Trophoblast cell (in vitro differentiated cells and primary cell): ENCODE data around the gene KSR1.

Experiments used
- DNase-seq, 2 donors: peaks; one replicate each; pipeline ENCODE4 v3.0.0-alpha.2; 2016
- H2AFZ ChIP-seq: 2 replicates; pipeline ENCODE4 v1.6.1; 2013; ENCODE audit warnings: low read length, moderate library complexity, mild to moderate bottlenecking; ENCODE audit not compliant: insufficient read depth, poor library complexity
- H2AK5ac ChIP-seq: 2 replicates; pipeline ENCODE4 v1.6.1; 2013; ENCODE audit warnings: mild to moderate bottlenecking, low read length
- H2BK120ac ChIP-seq: 2 replicates; pipeline ENCODE4 v1.6.1; 2013; ENCODE audit warnings: low read length, mild to moderate bottlenecking, moderate library complexity; ENCODE audit not compliant: insufficient read depth, poor library complexity
- H2BK12ac ChIP-seq: 2 replicates; pipeline ENCODE4 v1.6.1; 2013; ENCODE audit warnings: mild to moderate bottlenecking, low read length, moderate library complexity
- H2BK5ac ChIP-seq: 2 replicates; pipeline ENCODE4 v1.6.1; 2013; ENCODE audit warnings: low read length, low read depth, moderate library complexity, mild to moderate bottlenecking; ENCODE audit not compliant: poor library complexity
- H3K14ac ChIP-seq: 2 replicates; pipeline ENCODE4 v1.6.1; 2013; ENCODE audit warnings: mild to moderate bottlenecking, low read length
- H3K18ac ChIP-seq: 2 replicates; pipeline ENCODE4 v1.6.1; 2013; ENCODE audit warnings: mild to moderate bottlenecking, low read length
- H3K23ac ChIP-seq: 2 replicates; pipeline ENCODE4 v1.6.1; 2013; ENCODE audit warnings: low read length
- H3K27ac ChIP-seq: 2 replicates; pipeline ENCODE4 v1.5.1; 2013; ENCODE audit warnings: low read depth, mild to moderate bottlenecking, inconsistent platforms, low read length, moderate library complexity
- H3K27me3 ChIP-seq: 2 replicates; pipeline ENCODE4 v1.6.1; 2013; ENCODE audit warnings: inconsistent platforms, mild to moderate bottlenecking, low read length, moderate library complexity; ENCODE audit not compliant: insufficient read depth
- H3K36me3 ChIP-seq, 2 experiments: 1 replicate in 1 of 2; 2 replicates in 1 of 2; pipeline ENCODE4 v1.6.1; 2013; ENCODE audit warnings: low read length in 2 of 2, mild to moderate bottlenecking in 2 of 2, moderate library complexity in 1 of 2; ENCODE audit not compliant: insufficient read depth in 2 of 2, control insufficient read depth in 1 of 2
- H3K4ac ChIP-seq: 2 replicates; pipeline ENCODE4 v1.6.1; 2013; ENCODE audit warnings: low read depth, mild to moderate bottlenecking, low read length, moderate library complexity
- H3K4me1 ChIP-seq, 2 experiments: 1 replicate in 1 of 2; 2 replicates in 1 of 2; pipeline ENCODE4 v1.6.1; 2013; ENCODE audit warnings: low read length in 2 of 2, mild to moderate bottlenecking in 2 of 2, moderate library complexity in 1 of 2; ENCODE audit not compliant: insufficient read depth in 2 of 2, control insufficient read depth in 1 of 2
- H3K4me2 ChIP-seq: 2 replicates; pipeline ENCODE4 v1.6.1; 2013; ENCODE audit warnings: inconsistent platforms, mild to moderate bottlenecking, low read length, moderate library complexity
- H3K4me3 ChIP-seq: 2 replicates; pipeline ENCODE4 v1.5.1; 2013; ENCODE audit warnings: mild to moderate bottlenecking, low read depth, low read length, inconsistent platforms
- H3K79me1 ChIP-seq: one replicate; pipeline ENCODE4 v1.6.1; 2013; ENCODE audit warnings: low read length
- H3K79me2 ChIP-seq: 2 replicates; pipeline ENCODE4 v1.6.1; 2013; ENCODE audit warnings: low read length, mild to moderate bottlenecking; ENCODE audit not compliant: control insufficient read depth, insufficient read depth, poor library complexity
- H3K9ac ChIP-seq: 2 replicates; pipeline ENCODE4 v1.6.1; 2013; ENCODE audit warnings: mild to moderate bottlenecking, low read length
- H3K9me3 ChIP-seq: 2 replicates; pipeline ENCODE4 v1.6.1; 2013; ENCODE audit warnings: low read depth, mild to moderate bottlenecking, control low read depth, inconsistent platforms, low read length; ENCODE audit not compliant: insufficient read depth
- H4K12ac ChIP-seq: 2 replicates; pipeline ENCODE4 v1.6.1; 2013; ENCODE audit warnings: low read depth, mild to moderate bottlenecking, low read length, moderate library complexity
- H4K8ac ChIP-seq: 2 replicates; pipeline ENCODE4 v1.6.1; 2013; ENCODE audit warnings: low read depth, mild to moderate bottlenecking, low read length, moderate library complexity
- H4K91ac ChIP-seq: one replicate; pipeline ENCODE4 v1.6.1; 2013; ENCODE audit warnings: low read depth, mild to moderate bottlenecking, low read length, moderate library complexity
- WGBS: extraction: QIAGEN DNeasy Blood & Tissue Kit; methylation state at CpG from one replicate; pipeline ENCODE4 v1.1.7; 2013; ENCODE audit warnings: missing lambda C conversion rate; ENCODE audit not compliant: insufficient read length, insufficient coverage; ENCODE audit errors: extremely low coverage; 5-methylcytosine and 5-hydroxymethylcytosine counted together

KSR1 gene

GRCh38 chr17:27603880-27604794 lies 147.9 kb downstream of the KSR1 start:
- no peak overlapping the region for H2BK120ac ChIP-seq

GRCh38 chr17:27605409-27605808 lies 149.2 kb downstream of the KSR1 start:
- H3K4me2 ChIP-seq: no peak overlapping the region
- H3K18ac ChIP-seq: no peak overlapping the region
- H4K8ac ChIP-seq: no peak overlapping the region
- no peaks in the 10 kb centered on the region for H3K27me3 ChIP-seq
- H2BK12ac ChIP-seq: no peak overlapping the region
- no peak overlapping the region for H3K27ac ChIP-seq
- DNase-seq: no peak
- no peak overlapping the region for H2AFZ ChIP-seq
- H2AK5ac ChIP-seq: no peak overlapping the region
- no peak overlapping the region for H4K12ac ChIP-seq
- H2BK120ac ChIP-seq: no peak overlapping the region
- WGBS: no CpG with 5 or more reads among the region's 25 CpGs
- no peak overlapping the region for H3K4ac ChIP-seq
- H2BK5ac ChIP-seq: no peak overlapping the region
- H3K4me1 ChIP-seq: no peaks in the 10 kb centered on the region
- H3K79me1 ChIP-seq: no peaks in the 10 kb centered on the region
- H3K79me2 ChIP-seq: no peaks in the 10 kb centered on the region
- H3K9me3 ChIP-seq: no peaks in the 10 kb centered on the region
- H3K36me3 ChIP-seq: peaks cover 40 to 46% of the 10 kb centered on the region in 2 experiments
- no peak overlapping the region for H3K23ac ChIP-seq
- H3K14ac ChIP-seq: no peak overlapping the region
- no peak overlapping the region for H3K9ac ChIP-seq
- H4K91ac ChIP-seq: no peak overlapping the region
- no peak overlapping the region for H3K4me3 ChIP-seq

More at GRCh38 chr17:27603880-27604794, 147.9 kb downstream of the KSR1 start:
- Histone ChIP-seq H3K4me3 (no peak overlapping the region), H3K4ac (no peak overlapping the region), H3K23ac (no peak overlapping the region), H3K4me1 (no peaks in the 10 kb centered on the region), H2AK5ac (no peak overlapping the region), H4K8ac (no peak overlapping the region), H3K9ac (no peak overlapping the region), H3K79me2 (no peaks in the 10 kb centered on the region), H3K4me2 (no peak overlapping the region), H3K79me1 (no peaks in the 10 kb centered on the region), H3K36me3 (peaks cover 31 to 41% of the 10 kb centered on the region in 2 experiments), H2BK5ac (no peak overlapping the region), H4K91ac (no peak overlapping the region), H3K27me3 (no peaks in the 10 kb centered on the region), H3K14ac (no peak overlapping the region), H2AFZ (no peak overlapping the region), H2BK12ac (no peak overlapping the region), H3K18ac (no peak overlapping the region), H3K9me3 (no peaks in the 10 kb centered on the region), H4K12ac (no peak overlapping the region), H3K27ac (no peak overlapping the region)
- no CpG with 5 or more reads among the region's 22 CpGs for WGBS
- peak; percentile 73 to 80 for DNase-seq

- Histone ChIP-seq H2AK5ac (no peak overlapping the region), H2BK5ac (no peak overlapping the region), H3K9me3 (no peaks in the 10 kb centered on the region), H2AFZ (no peak overlapping the region), H3K4me2 (no peak overlapping the region), H4K8ac (no peak overlapping the region), H3K27me3 (no peaks in the 10 kb centered on the region), H3K9ac (no peak overlapping the region), H3K79me1 (no peaks in the 10 kb centered on the region), H3K4ac (no peak overlapping the region), H2BK12ac (no peak overlapping the region), H3K27ac (no peak overlapping the region), H4K12ac (no peak overlapping the region), H3K36me3 (peaks cover 49 to 53% of the 10 kb centered on the region in 2 experiments), H2BK120ac (no peak overlapping the region), H3K18ac (no peak overlapping the region), H3K4me3 (no peak overlapping the region), H3K14ac (no peak overlapping the region), H3K79me2 (no peaks in the 10 kb centered on the region), H3K23ac (no peak overlapping the region), H4K91ac (no peak overlapping the region), H3K4me1 (no peaks in the 10 kb centered on the region)
- no CpG with 5 or more reads among the region's 16 CpGs for WGBS
- DNase-seq: no peak
Observed at GRCh38 chr17:27607521-27608091, 151.4 kb downstream of the KSR1 start.

GRCh38 chr17:27608328-27609230 lies 152.3 kb downstream of the KSR1 start:
- Histone ChIP-seq H3K18ac (no peak overlapping the region), H3K79me2 (no peaks in the 10 kb centered on the region), H3K27ac (no peak overlapping the region), H4K91ac (no peak overlapping the region), H2AK5ac (no peak overlapping the region), H3K36me3 (peaks cover 49 to 55% of the 10 kb centered on the region in 2 experiments), H3K4me3 (no peak overlapping the region), H3K79me1 (no peaks in the 10 kb centered on the region), H4K12ac (no peak overlapping the region), H2BK5ac (no peak overlapping the region), H4K8ac (no peak overlapping the region), H3K23ac (no peak overlapping the region), H3K9ac (no peak overlapping the region), H3K14ac (no peak overlapping the region), H3K27me3 (no peaks in the 10 kb centered on the region), H3K4ac (no peak overlapping the region), H3K4me2 (no peak overlapping the region), H2AFZ (no peak overlapping the region), H2BK12ac (no peak overlapping the region), H3K4me1 (no peaks in the 10 kb centered on the region), H3K9me3 (no peaks in the 10 kb centered on the region), H2BK120ac (no peak overlapping the region)
- no CpG with 5 or more reads among the region's 11 CpGs for WGBS
- DNase-seq: no peak
